Measurements from ENCODE around the gene TMPRSS5. TPM values are rescaled to one million over a fixed set of nuclear protein-coding genes. Genes with fewer than 3 reads are reported as not detected.

The TMPRSS5 gene
- total and polyA plus RNA-seq, 3 donors from 2014 or later = 1.4 to 2.2 (median 1.5) TPM

GRCh38 chr11:113667801-113668200 lies 38.3 kb downstream of the TMPRSS5 start:
- Histone ChIP-seq H3K4me1 (no peaks in the 10 kb centered on the region), H3K27ac (no peak overlapping the region), H3K36me3 (ENCODE audit: low read depth, missing control alignments) (no peaks in the 10 kb centered on the region), H3K27me3 (no peaks in the 10 kb centered on the region), H3K4me3 (no peak overlapping the region), H3K9me3 (no peaks in the 10 kb centered on the region)
- TF ChIP-seq CTCF (IDR thresholded peaks at IDR 0.05) (no peak), POLR2A (IDR thresholded peaks at IDR 0.05) (no peak)
- no peak for DNase-seq
- WGBS, 2 donors = 78 to 82% methylated on average over 1 of the region's 1 CpG
- intact Hi-C loops (cut with DNase I; ENCODE audit: low total_unique reads) = no loop called here

- intact Hi-C loops (cut with DNase I; ENCODE audit: low total_unique reads) = no loop called here
- Histone ChIP-seq H3K27me3 (no peaks in the 10 kb centered on the region), H3K9me3 (no peaks in the 10 kb centered on the region), H3K36me3 (ENCODE audit: low read depth, missing control alignments) (no peaks in the 10 kb centered on the region), H3K27ac (no peak overlapping the region), H3K4me3 (no peak overlapping the region), H3K4me1 (no peaks in the 10 kb centered on the region)
- 95 to 98% methylated on average over 2 of the region's 2 CpGs for WGBS, 2 donors
- TF ChIP-seq POLR2A (IDR thresholded peaks at IDR 0.05) (no peak), CTCF (IDR thresholded peaks at IDR 0.05) (no peak)
- DNase-seq = no peak
Observed at GRCh38 chr11:113666584-113666983, 39.5 kb downstream of the TMPRSS5 start.

GRCh38 chr11:113664981-113665710 lies 41.0 kb downstream of the TMPRSS5 start:
- TF ChIP-seq CTCF (IDR thresholded peaks at IDR 0.05) = no peak
- no peak for TF ChIP-seq POLR2A (IDR thresholded peaks at IDR 0.05)
- intact Hi-C loops (cut with DNase I; ENCODE audit: low total_unique reads) = no loop called here
- Histone ChIP-seq H3K4me1 (no peaks in the 10 kb centered on the region), H3K4me3 (no peak overlapping the region), H3K36me3 (ENCODE audit: low read depth, missing control alignments) (no peaks in the 10 kb centered on the region), H3K27me3 (no peaks in the 10 kb centered on the region), H3K9me3 (no peaks in the 10 kb centered on the region), H3K27ac (no peak overlapping the region)
- no peak for DNase-seq
- 14 to 18% methylated on average over 9 of the region's 9 CpGs for WGBS, 2 donors

GRCh38 chr11:113664069-113664980 lies 41.8 kb downstream of the TMPRSS5 start:
- no peak for DNase-seq
- 32 to 41% methylated on average over 11 of the region's 11 CpGs for WGBS, 2 donors
- intact Hi-C loops (cut with DNase I; ENCODE audit: low total_unique reads) = no loop called here
- Histone ChIP-seq H3K27ac (no peak overlapping the region), H3K4me1 (no peaks in the 10 kb centered on the region), H3K9me3 (no peaks in the 10 kb centered on the region), H3K27me3 (no peaks in the 10 kb centered on the region), H3K36me3 (ENCODE audit: low read depth, missing control alignments) (no peaks in the 10 kb centered on the region), H3K4me3 (no peak overlapping the region)
- TF ChIP-seq CTCF (IDR thresholded peaks at IDR 0.05) (no peak), POLR2A (IDR thresholded peaks at IDR 0.05) (no peak)
